Measurements from ENCODE around the gene C2CD5.

DNA sequence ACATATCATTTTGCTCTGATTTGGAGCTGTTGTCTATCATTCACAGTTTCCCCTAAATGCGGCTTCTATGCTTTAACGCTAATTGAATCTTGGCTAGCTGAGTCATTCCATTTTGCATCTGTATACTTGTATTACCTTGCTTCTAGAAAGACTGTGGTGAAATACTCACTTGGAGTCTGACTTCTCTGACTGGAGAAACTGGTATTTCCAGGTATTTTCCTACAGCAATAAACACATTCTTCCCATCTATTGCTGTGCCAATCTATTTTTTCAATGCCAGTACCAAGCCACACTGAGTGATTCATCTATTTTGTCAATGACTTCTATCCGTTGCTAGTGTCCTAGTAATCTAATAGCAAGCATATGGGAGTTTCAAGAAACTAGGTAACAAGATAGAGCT lies 133.9 kb downstream of the C2CD5 start:
- TF ChIP-seq, protein P1, sequence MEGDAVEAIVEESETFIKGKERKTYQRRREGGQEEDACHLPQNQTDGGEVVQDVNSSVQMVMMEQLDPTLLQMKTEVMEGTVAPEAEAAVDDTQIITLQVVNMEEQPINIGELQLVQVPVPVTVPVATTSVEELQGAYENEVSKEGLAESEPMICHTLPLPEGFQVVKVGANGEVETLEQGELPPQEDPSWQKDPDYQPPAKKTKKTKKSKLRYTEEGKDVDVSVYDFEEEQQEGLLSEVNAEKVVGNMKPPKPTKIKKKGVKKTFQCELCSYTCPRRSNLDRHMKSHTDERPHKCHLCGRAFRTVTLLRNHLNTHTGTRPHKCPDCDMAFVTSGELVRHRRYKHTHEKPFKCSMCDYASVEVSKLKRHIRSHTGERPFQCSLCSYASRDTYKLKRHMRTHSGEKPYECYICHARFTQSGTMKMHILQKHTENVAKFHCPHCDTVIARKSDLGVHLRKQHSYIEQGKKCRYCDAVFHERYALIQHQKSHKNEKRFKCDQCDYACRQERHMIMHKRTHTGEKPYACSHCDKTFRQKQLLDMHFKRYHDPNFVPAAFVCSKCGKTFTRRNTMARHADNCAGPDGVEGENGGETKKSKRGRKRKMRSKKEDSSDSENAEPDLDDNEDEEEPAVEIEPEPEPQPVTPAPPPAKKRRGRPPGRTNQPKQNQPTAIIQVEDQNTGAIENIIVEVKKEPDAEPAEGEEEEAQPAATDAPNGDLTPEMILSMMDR (IDR thresholded peaks at IDR 0.05) = no peak
- no peak for TF ChIP-seq POLR2A (IDR thresholded peaks at IDR 0.05)

Measured in prostate gland (tissue), 2 donors.